Measurements from ENCODE around the gene LBHD2. TPM values are rescaled to one million over a fixed set of nuclear protein-coding genes. Genes with fewer than 3 reads are reported as not detected.

LBHD2 gene
- total RNA-seq, 1 donor from 2014 or later, result not detected

GRCh38 chr14:103104389-103104653 lies 20.3 kb downstream of the LBHD2 start:
- DNase-seq (ENCODE audit: low spot score), result no peak
- Mint-ChIP-seq H3K36me3 (ENCODE audit: low read depth, unreplicated experiment) (no peaks in the 10 kb centered on the region), H3K27ac (ENCODE audit: unreplicated experiment) (no peak overlapping the region), H3K27me3 (ENCODE audit: unreplicated experiment) (peaks cover 16% of the 10 kb centered on the region), H3K4me1 (ENCODE audit: unreplicated experiment) (peaks cover 7% of the 10 kb centered on the region), H3K4me3 (ENCODE audit: unreplicated experiment) (no peak overlapping the region), H3K9me3 (ENCODE audit: unreplicated experiment) (no peaks in the 10 kb centered on the region)
- no peak for TF ChIP-seq CTCF (IDR thresholded peaks at IDR 0.05; ENCODE audit: unreplicated experiment)

- DNase-seq (ENCODE audit: low spot score), result peak; percentile 76
- Mint-ChIP-seq H3K4me1 (ENCODE audit: unreplicated experiment) (peaks cover 7% of the 10 kb centered on the region), H3K4me3 (ENCODE audit: unreplicated experiment) (no peak overlapping the region), H3K36me3 (ENCODE audit: low read depth, unreplicated experiment) (no peaks in the 10 kb centered on the region), H3K27ac (ENCODE audit: unreplicated experiment) (no peak overlapping the region), H3K27me3 (ENCODE audit: unreplicated experiment) (peaks cover 16% of the 10 kb centered on the region), H3K9me3 (ENCODE audit: unreplicated experiment) (no peaks in the 10 kb centered on the region)
- peak; percentile 96 for TF ChIP-seq CTCF (IDR thresholded peaks at IDR 0.05; ENCODE audit: unreplicated experiment)
Measured at GRCh38 chr14:103104654-103105452, 20.8 kb downstream of the LBHD2 start.

GRCh38 chr14:103105580-103106150 lies 21.7 kb downstream of the LBHD2 start:
- Mint-ChIP-seq H3K4me1 (ENCODE audit: unreplicated experiment) (peaks cover 9% of the 10 kb centered on the region), H3K27me3 (ENCODE audit: unreplicated experiment) (peaks cover 14% of the 10 kb centered on the region), H3K36me3 (ENCODE audit: low read depth, unreplicated experiment) (no peaks in the 10 kb centered on the region), H3K27ac (ENCODE audit: unreplicated experiment) (no peak overlapping the region), H3K4me3 (ENCODE audit: unreplicated experiment) (no peak overlapping the region), H3K9me3 (ENCODE audit: unreplicated experiment) (no peaks in the 10 kb centered on the region)
- no peak for TF ChIP-seq CTCF (IDR thresholded peaks at IDR 0.05; ENCODE audit: unreplicated experiment)
- DNase-seq (ENCODE audit: low spot score), result no peak

GRCh38 chr14:103107455-103107854 lies 23.4 kb downstream of the LBHD2 start:
- Mint-ChIP-seq H3K9me3 (ENCODE audit: unreplicated experiment) (no peaks in the 10 kb centered on the region), H3K27me3 (ENCODE audit: unreplicated experiment) (peaks cover 9% of the 10 kb centered on the region), H3K4me3 (ENCODE audit: unreplicated experiment) (no peak overlapping the region), H3K4me1 (ENCODE audit: unreplicated experiment) (peaks cover 13% of the 10 kb centered on the region), H3K27ac (ENCODE audit: unreplicated experiment) (no peak overlapping the region), H3K36me3 (ENCODE audit: low read depth, unreplicated experiment) (no peaks in the 10 kb centered on the region)
- TF ChIP-seq CTCF (IDR thresholded peaks at IDR 0.05; ENCODE audit: unreplicated experiment), result no peak
- DNase-seq (ENCODE audit: low spot score), result no peak
